Measurements from ENCODE around the gene TNIK.

GRCh38 chr3:171057072-171057471 lies 403.1 kb downstream of the TNIK start:
- TF ChIP-seq REST (IDR thresholded peaks at IDR 0.05; ENCODE audit: insufficient read depth in 1 of 2, low read depth in 2 of 2, low read length in 2 of 2) (no peak), SIN3A (IDR thresholded peaks at IDR 0.05; ENCODE audit: borderline replicate concordance, insufficient read depth, low read length) (no peak), TAF1 (IDR thresholded peaks at IDR 0.05; ENCODE audit: borderline replicate concordance, insufficient read depth, low read length) (no peak), POLR2AphosphoS5 (IDR thresholded peaks at IDR 0.05; ENCODE audit: low read depth, low read length) (no peak)

Data from PFSK-1 (cell line).